ENCODE measurements around the gene CDK15.
"Not testable (repeated sequence)": the region's sequence is repeated elsewhere in the genome, so short reads cannot be mapped to it uniquely, and the experiment has no call there.

Gene CDK15

GRCh38 chr2:201833781-201834180, 27.4 kb downstream of the CDK15 start:
- no peak for DNase-seq

- DNase-seq = no peak
Observed at GRCh38 chr2:201835066-201835465, 28.7 kb downstream of the CDK15 start.

GRCh38 chr2:201837391-201837790, 31.1 kb downstream of the CDK15 start:
- no peak for DNase-seq

- no peak for DNase-seq
Observed at GRCh38 chr2:201837824-201838431, 31.6 kb downstream of the CDK15 start.

GRCh38 chr2:201839727-201840126, 33.4 kb downstream of the CDK15 start:
- DNase-seq = peak; percentile 84

GRCh38 chr2:201840726-201841125, 34.4 kb downstream of the CDK15 start:
- DNase-seq = no peak

GRCh38 chr2:201842131-201842860, 36.0 kb downstream of the CDK15 start:
- DNase-seq = peak; percentile 68

GRCh38 chr2:201844922-201845321, 38.6 kb downstream of the CDK15 start:
- not testable (repeated sequence) for DNase-seq

- peak; percentile 54 for DNase-seq
Observed at GRCh38 chr2:201847481-201847880, 41.1 kb downstream of the CDK15 start.

- DNase-seq = no peak
Observed at GRCh38 chr2:201852462-201852861, 46.1 kb downstream of the CDK15 start.

- no peak for DNase-seq
Observed at GRCh38 chr2:201852878-201853415, 46.6 kb downstream of the CDK15 start.

GRCh38 chr2:201854221-201854801, 48.0 kb downstream of the CDK15 start:
- DNase-seq = peak; percentile 99

- DNase-seq = peak; percentile 90
Observed at GRCh38 chr2:201854841-201855240, 48.5 kb downstream of the CDK15 start.

- DNase-seq = peak; percentile 62
Observed at GRCh38 chr2:201855356-201855755, 49.0 kb downstream of the CDK15 start.

GRCh38 chr2:201857326-201857725, 51.0 kb downstream of the CDK15 start:
- no peak for DNase-seq

- DNase-seq = peak; percentile 94
Observed at GRCh38 chr2:201858281-201859184, 52.2 kb downstream of the CDK15 start.

GRCh38 chr2:201859949-201860348, 53.6 kb downstream of the CDK15 start:
- peak; percentile 87 for DNase-seq

GRCh38 chr2:201860636-201861066, 54.3 kb downstream of the CDK15 start:
- peak; percentile 89 for DNase-seq

- no peak for DNase-seq
Observed at GRCh38 chr2:201862843-201863242, 56.5 kb downstream of the CDK15 start.

- DNase-seq = no peak
Observed at GRCh38 chr2:201866643-201867473, 60.5 kb downstream of the CDK15 start.

GRCh38 chr2:201871471-201871870, 65.1 kb downstream of the CDK15 start:
- no peak for DNase-seq

GRCh38 chr2:201872591-201872990, 66.3 kb downstream of the CDK15 start:
- DNase-seq = no peak
